Osteocyte (in vitro differentiated cells): ENCODE results near the gene CDKN2C. TPM values are rescaled to one million over a fixed set of nuclear protein-coding genes. Genes with fewer than 3 reads are reported as not detected.

Source experiments
- DNase-seq: peaks from one replicate; pipeline ENCODE4 v3.0.0; 2021; ENCODE audit warnings: mixed read lengths; ENCODE audit not compliant: unreplicated experiment; ENCODE audit errors: extremely low spot score
- H3K27ac Mint-ChIP-seq: one replicate; pipeline ENCODE4 v1.8.0; 2021; ENCODE audit warnings: mild to moderate bottlenecking, mixed read lengths; ENCODE audit not compliant: unreplicated experiment
- H3K27me3 Mint-ChIP-seq: one replicate; pipeline ENCODE4 v1.8.0; 2021; ENCODE audit warnings: mixed read lengths; ENCODE audit not compliant: unreplicated experiment
- H3K36me3 Mint-ChIP-seq: one replicate; pipeline ENCODE4 v1.8.0; 2021; ENCODE audit warnings: mixed read lengths; ENCODE audit not compliant: unreplicated experiment
- H3K4me1 Mint-ChIP-seq: one replicate; pipeline ENCODE4 v1.8.0; 2021; ENCODE audit warnings: mixed read lengths; ENCODE audit not compliant: unreplicated experiment
- H3K4me3 Mint-ChIP-seq: one replicate; pipeline ENCODE4 v1.8.0; 2021; ENCODE audit warnings: mild to moderate bottlenecking, moderate library complexity, mixed read lengths; ENCODE audit not compliant: unreplicated experiment
- H3K9me3 Mint-ChIP-seq: one replicate; pipeline ENCODE4 v1.8.0; 2021; ENCODE audit warnings: mixed read lengths; ENCODE audit not compliant: unreplicated experiment
- total RNA-seq: library from RNA; stranded (reverse); gene quantifications from 2 replicates; pipeline ENCODE4 v1.2.1, GENCODE V29; 2021
- TF ChIP-seq, protein P1 (sequence below): fragments of 200-600 bp; sonication (generic); IDR thresholded peaks from 2 replicates; pipeline ENCODE4 v1.5.0; 2021; ENCODE audit warnings: antibody characterized with exemption, mild to moderate bottlenecking, moderate library complexity

The CDKN2C gene
- total RNA-seq, 1 donor from 2014 or later: 9.2 TPM

DNA sequence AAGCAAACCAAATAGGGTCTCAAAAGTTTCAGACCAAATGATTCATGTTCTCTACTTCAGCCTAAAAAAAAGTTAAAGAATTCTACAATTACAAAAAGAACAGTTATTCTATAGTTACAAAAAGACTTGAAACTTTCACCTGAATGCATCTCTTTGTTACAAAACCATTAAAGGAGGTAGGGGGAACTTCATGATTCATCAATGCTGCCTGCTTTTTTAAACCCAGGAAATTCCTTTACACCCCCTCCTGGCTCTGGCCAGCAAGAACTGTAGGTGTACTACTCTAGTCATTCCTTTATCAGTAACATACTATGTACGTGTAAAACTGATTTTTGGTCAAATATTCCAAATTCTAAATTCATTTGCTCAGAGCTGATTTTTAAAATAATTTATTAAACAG, 14.9 kb upstream of the CDKN2C start:
- H3K4me3 Mint-ChIP-seq: no peak overlapping the region
- TF ChIP-seq, protein P1, sequence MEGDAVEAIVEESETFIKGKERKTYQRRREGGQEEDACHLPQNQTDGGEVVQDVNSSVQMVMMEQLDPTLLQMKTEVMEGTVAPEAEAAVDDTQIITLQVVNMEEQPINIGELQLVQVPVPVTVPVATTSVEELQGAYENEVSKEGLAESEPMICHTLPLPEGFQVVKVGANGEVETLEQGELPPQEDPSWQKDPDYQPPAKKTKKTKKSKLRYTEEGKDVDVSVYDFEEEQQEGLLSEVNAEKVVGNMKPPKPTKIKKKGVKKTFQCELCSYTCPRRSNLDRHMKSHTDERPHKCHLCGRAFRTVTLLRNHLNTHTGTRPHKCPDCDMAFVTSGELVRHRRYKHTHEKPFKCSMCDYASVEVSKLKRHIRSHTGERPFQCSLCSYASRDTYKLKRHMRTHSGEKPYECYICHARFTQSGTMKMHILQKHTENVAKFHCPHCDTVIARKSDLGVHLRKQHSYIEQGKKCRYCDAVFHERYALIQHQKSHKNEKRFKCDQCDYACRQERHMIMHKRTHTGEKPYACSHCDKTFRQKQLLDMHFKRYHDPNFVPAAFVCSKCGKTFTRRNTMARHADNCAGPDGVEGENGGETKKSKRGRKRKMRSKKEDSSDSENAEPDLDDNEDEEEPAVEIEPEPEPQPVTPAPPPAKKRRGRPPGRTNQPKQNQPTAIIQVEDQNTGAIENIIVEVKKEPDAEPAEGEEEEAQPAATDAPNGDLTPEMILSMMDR: no peak
- H3K36me3 Mint-ChIP-seq: no peaks in the 10 kb centered on the region
- H3K4me1 Mint-ChIP-seq: peaks cover 13% of the 10 kb centered on the region
- no peaks in the 10 kb centered on the region for H3K9me3 Mint-ChIP-seq
- no peak overlapping the region for H3K27ac Mint-ChIP-seq
- no peak for DNase-seq
- H3K27me3 Mint-ChIP-seq: no peaks in the 10 kb centered on the region

DNA sequence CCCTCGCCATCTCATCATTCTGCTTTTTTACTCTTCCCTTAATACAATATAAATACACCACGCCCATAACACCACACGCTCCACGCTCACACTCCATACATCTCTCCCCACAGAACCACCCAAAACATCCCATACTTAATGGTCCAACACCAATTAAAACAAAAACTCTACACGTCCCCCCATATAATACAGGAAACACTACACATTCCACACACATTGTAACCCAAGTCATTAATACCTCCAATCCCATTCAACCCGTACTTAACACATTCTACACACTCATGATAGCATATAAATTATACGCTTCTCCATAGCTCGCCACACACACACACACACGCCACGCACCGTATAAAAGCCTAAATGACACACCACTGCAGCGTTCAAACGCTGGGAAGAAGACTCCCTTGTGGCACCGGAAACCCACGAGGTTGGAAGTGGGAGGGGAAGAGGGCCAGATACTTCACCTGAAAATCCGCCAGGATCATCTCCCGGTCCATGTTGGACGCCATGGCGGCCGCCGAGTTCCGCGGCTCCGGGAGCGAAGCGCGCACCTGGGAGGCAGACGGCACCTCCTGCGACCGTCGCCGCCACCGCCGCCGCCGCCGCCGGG, 10.6 kb upstream of the CDKN2C start:
- Mint-ChIP-seq H3K9me3 (no peaks in the 10 kb centered on the region), H3K4me1 (peaks cover 16% of the 10 kb centered on the region), H3K4me3 (peak overlapping the region; percentile 96), H3K36me3 (no peaks in the 10 kb centered on the region), H3K27ac (peak overlapping the region; percentile 79), H3K27me3 (no peaks in the 10 kb centered on the region)
- TF ChIP-seq, protein P1: no peak
- DNase-seq: no peak

DNA sequence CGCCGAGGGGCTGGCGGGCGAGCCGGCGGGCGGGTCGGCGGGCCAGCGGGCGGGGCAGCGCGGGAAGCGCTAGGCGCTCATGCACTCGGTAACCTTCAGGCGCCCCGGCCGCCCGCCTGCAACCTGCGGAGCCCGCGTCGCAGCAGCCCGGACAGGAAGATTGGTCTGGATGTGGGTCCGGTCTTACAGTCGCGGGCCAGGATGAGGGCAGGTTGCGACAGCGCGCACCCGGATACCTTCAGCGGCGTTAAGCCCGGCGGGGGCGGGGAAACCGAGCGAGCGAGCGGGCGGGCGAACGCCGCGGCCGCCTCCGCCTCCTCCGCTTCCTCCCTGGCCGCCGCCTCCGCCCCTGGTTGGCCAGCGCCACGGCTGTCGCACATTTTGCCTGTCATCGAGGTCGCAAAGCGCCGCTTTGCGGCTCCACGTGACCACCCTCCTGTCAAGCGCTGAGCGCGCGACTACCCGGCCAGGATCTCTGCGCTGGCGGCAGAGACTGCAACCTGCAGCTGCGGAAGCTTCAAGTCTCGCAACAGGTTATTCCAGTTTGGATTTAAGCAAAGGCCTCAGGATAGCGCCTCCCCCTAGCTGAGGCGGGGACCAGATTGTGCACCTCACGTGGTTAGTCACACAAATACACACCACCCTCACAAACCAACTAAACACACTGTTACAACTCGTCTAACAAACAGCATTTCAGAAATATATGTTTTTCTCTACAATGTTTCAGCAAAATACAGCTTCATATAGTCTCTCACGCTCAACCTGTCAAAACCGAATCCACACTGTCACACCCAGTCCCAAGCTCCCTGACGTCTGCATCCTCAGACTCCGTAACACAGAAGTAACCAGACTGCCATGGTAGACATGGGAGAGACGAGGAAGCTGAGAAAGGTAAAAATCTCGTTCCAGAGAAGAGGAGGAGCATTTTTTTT, 9.9 kb upstream of the CDKN2C start, which contains the start of gene FAF1:
Gene FAF1, minus strand, starts transcription at position 355 of the 932 bp plus-strand sequence. CDS start 456 bp downstream, outside the sequence.
- H3K4me3 Mint-ChIP-seq: peak within 1 kb of the TSS; percentile 96
- DNase-seq: peak; percentile 98
- no peaks in the 10 kb centered on the region for H3K36me3 Mint-ChIP-seq
- H3K9me3 Mint-ChIP-seq: no peaks in the 10 kb centered on the region
- H3K4me1 Mint-ChIP-seq: peaks cover 16% of the 10 kb centered on the region
- TF ChIP-seq, protein P1: peak; percentile 35
- H3K27ac Mint-ChIP-seq: peak within 1 kb of the TSS; percentile 82
- H3K27me3 Mint-ChIP-seq: no peaks in the 10 kb centered on the region

DNA sequence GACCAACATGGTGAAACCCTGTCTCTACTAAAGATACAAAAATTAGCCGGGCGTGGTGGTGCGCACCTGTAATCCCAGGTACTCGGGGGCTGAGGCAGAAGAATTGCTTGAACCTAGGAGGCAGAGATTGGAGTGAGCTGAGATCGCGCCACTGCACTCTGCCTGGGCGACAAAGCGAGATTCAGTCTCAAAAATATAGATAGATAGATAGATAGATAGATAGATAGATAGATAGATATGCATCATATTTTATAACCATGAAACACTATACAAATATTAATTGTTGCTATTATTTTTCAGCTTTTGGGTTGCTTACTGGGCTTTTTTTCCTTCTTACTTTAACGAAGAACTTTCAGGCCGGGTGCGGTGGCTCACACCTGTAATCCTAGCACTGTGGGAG, 5.2 kb upstream of the CDKN2C start:
- H3K36me3 Mint-ChIP-seq: no peaks in the 10 kb centered on the region
- H3K27ac Mint-ChIP-seq: no peak overlapping the region
- no peak for DNase-seq
- H3K4me3 Mint-ChIP-seq: no peak overlapping the region
- TF ChIP-seq, protein P1: no peak
- peaks cover 12% of the 10 kb centered on the region for H3K4me1 Mint-ChIP-seq
- H3K27me3 Mint-ChIP-seq: no peaks in the 10 kb centered on the region
- no peaks in the 10 kb centered on the region for H3K9me3 Mint-ChIP-seq

DNA sequence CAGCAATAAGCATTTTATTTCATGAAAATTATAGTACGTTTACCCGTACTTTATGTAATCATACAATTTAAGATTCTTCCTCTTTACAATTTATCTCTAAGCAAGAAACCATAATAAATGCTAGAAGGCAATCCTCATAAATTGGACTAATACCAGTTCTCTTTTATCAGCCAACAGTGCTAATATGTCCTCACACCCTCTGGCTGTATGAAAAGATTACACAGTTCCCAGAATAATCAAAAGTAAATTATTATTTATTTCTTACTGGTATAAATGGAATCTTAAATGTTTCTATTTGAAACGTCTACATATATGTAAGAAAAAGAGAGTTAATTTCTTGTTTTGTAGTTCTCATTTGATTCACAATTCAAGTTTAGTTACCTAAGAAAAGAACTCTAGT, 3.1 kb upstream of the CDKN2C start:
- Mint-ChIP-seq H3K4me1 (peaks cover 19% of the 10 kb centered on the region), H3K9me3 (no peaks in the 10 kb centered on the region), H3K27ac (no peak overlapping the region), H3K4me3 (peak overlapping the region; percentile 98), H3K27me3 (no peaks in the 10 kb centered on the region), H3K36me3 (no peaks in the 10 kb centered on the region)
- TF ChIP-seq, protein P1: no peak
- DNase-seq: no peak
